DND-41 (cell line): ENCODE measurements around the gene CDC26.
A peak's percentile ranks its signal among the peaks of the same experiment; 100 is the strongest.

Source experiments
- ATAC-seq: fragments of 200-7000 bp; cut with Tn5 transposase; 3 replicates; pipeline ENCODE4 v1.9.1; 2021; ENCODE audit warnings: low read depth; ENCODE audit not compliant: insufficient read depth
- DNase-seq: peaks from one replicate; pipeline ENCODE4 v3.0.0-alpha.2; 2020
- H2AFZ ChIP-seq: 2 replicates; pipeline ENCODE4 v1.6.0; 2012; ENCODE audit warnings: low read depth, low read length
- H3K27ac ChIP-seq: 2 replicates; pipeline ENCODE4 v1.5.1; 2012; ENCODE audit warnings: low read length, inconsistent platforms
- H3K27me3 ChIP-seq: fragments of 200-600 bp; sonication (generic); 2 replicates; pipeline ENCODE4 v1.6.0; 2012; ENCODE audit warnings: low read length, mild to moderate bottlenecking, inconsistent platforms; ENCODE audit not compliant: insufficient read depth, poor library complexity
- H3K36me3 ChIP-seq: 2 replicates; pipeline ENCODE4 v1.5.1; 2012; ENCODE audit warnings: low read length, inconsistent platforms; ENCODE audit not compliant: insufficient read depth
- H3K4me1 ChIP-seq: 2 replicates; pipeline ENCODE4 v1.5.1; 2012; ENCODE audit warnings: mild to moderate bottlenecking, low read length; ENCODE audit not compliant: insufficient read depth
- H3K4me2 ChIP-seq: 2 replicates; pipeline ENCODE4 v1.6.0; 2012; ENCODE audit warnings: mild to moderate bottlenecking, moderate library complexity, low read length, inconsistent platforms; ENCODE audit not compliant: insufficient read depth
- H3K4me3 ChIP-seq, 2 experiments: fragments of 200-600 bp in 1 of 2; shearing (Covaris generic) in 1 of 2; 2 replicates each; pipeline ENCODE4 v1.5.1; 2012 to 2016; ENCODE audit warnings: inconsistent platforms in 2 of 2, low read length in 2 of 2, mild to moderate bottlenecking in 2 of 2, low read depth in 1 of 2, moderate library complexity in 1 of 2
- H3K79me2 ChIP-seq: 2 replicates; pipeline ENCODE4 v1.6.0; 2012; ENCODE audit warnings: low read length, inconsistent platforms; ENCODE audit not compliant: insufficient read depth
- H3K9ac ChIP-seq: 2 replicates; pipeline ENCODE4 v1.6.0; 2012; ENCODE audit warnings: low read depth, mild to moderate bottlenecking, inconsistent platforms, low read length, moderate library complexity
- H3K9me3 ChIP-seq: 2 replicates; pipeline ENCODE4 v1.5.1; 2012; ENCODE audit warnings: low read length, moderate library complexity, mild to moderate bottlenecking, inconsistent platforms; ENCODE audit not compliant: insufficient read depth, severe bottlenecking
- H4K20me1 ChIP-seq: 2 replicates; pipeline ENCODE4 v1.6.0; 2012; ENCODE audit warnings: low read length; ENCODE audit not compliant: insufficient read depth
- CTCF ChIP-seq: IDR thresholded peaks from 2 replicates; pipeline ENCODE4 v1.5.1; 2012; ENCODE audit warnings: borderline replicate concordance, low read length, moderate library complexity, mild to moderate bottlenecking; ENCODE audit not compliant: poor library complexity, severe bottlenecking; ENCODE audit errors: extremely low read depth
- EZH2 ChIP-seq: IDR thresholded peaks from 3 replicates; pipeline ENCODE4 v1.6.1; 2012; ENCODE audit warnings: borderline replicate concordance, low read depth, mild to moderate bottlenecking, moderate library complexity, low read length, inconsistent platforms; ENCODE audit not compliant: severe bottlenecking

The CDC26 gene

GRCh38 chr9:113220467-113221002 is 54.8 kb downstream of the CDC26 start:
- peak overlapping the region; percentile 79 for H2AFZ ChIP-seq
- peaks cover 5% of the 10 kb centered on the region; the same call in 1 of the 2 replicates for H3K36me3 ChIP-seq
- TF ChIP-seq EZH2: no peak
- no peak for TF ChIP-seq CTCF
- ATAC-seq: no peak
- H3K27me3 ChIP-seq: no peaks in the 10 kb centered on the region
- H3K9me3 ChIP-seq: no peaks in the 10 kb centered on the region
- DNase-seq: no peak
- peak overlapping the region; percentile 36 to 86 for H3K4me3 ChIP-seq
- peaks cover 44% of the 10 kb centered on the region for H3K4me1 ChIP-seq
- peak overlapping the region; percentile 85 for H3K27ac ChIP-seq
- peak overlapping the region; percentile 70 for H3K9ac ChIP-seq
- H3K79me2 ChIP-seq: peaks cover 71% of the 10 kb centered on the region
- H3K4me2 ChIP-seq: peak overlapping the region; percentile 86
- peaks cover 6% of the 10 kb centered on the region; the same call in 1 of the 2 replicates for H4K20me1 ChIP-seq

GRCh38 chr9:113219969-113220368 is 55.4 kb downstream of the CDC26 start:
- DNase-seq (no peak), ATAC-seq (no peak)
- H3K79me2 ChIP-seq: peaks cover 75% of the 10 kb centered on the region
- peaks cover 5% of the 10 kb centered on the region; the same call in 1 of the 2 replicates for H3K36me3 ChIP-seq
- no peak overlapping the region for H2AFZ ChIP-seq
- peak overlapping the region; percentile 70 for H3K9ac ChIP-seq
- H3K9me3 ChIP-seq: no peaks in the 10 kb centered on the region
- peak overlapping the region; percentile 36 to 86 for H3K4me3 ChIP-seq
- no peaks in the 10 kb centered on the region for H3K27me3 ChIP-seq
- H4K20me1 ChIP-seq: peaks cover 6% of the 10 kb centered on the region; the same call in 1 of the 2 replicates
- peaks cover 44% of the 10 kb centered on the region for H3K4me1 ChIP-seq
- no peak for TF ChIP-seq EZH2
- no peak for TF ChIP-seq CTCF
- H3K4me2 ChIP-seq: peak overlapping the region; percentile 86
- H3K27ac ChIP-seq: peak overlapping the region; percentile 52

- no peak for ATAC-seq
- TF ChIP-seq EZH2 (no peak), CTCF (no peak)
- Histone ChIP-seq H3K27ac (peak overlapping the region; percentile 52), H3K9me3 (no peaks in the 10 kb centered on the region), H3K27me3 (no peaks in the 10 kb centered on the region), H3K9ac (peak overlapping the region; percentile 70), H3K4me1 (peaks cover 44% of the 10 kb centered on the region), H2AFZ (no peak overlapping the region), H3K4me2 (peak overlapping the region; percentile 86), H4K20me1 (peaks cover 6% of the 10 kb centered on the region; the same call in 1 of the 2 replicates), H3K4me3 (peak overlapping the region in 1 of 2 experiments; percentile 86; a peak in 2 of 4 replicates), H3K36me3 (peaks cover 5% of the 10 kb centered on the region; the same call in 1 of the 2 replicates), H3K79me2 (peaks cover 81% of the 10 kb centered on the region)
- DNase-seq: no peak
Measured at GRCh38 chr9:113219186-113219936, 56.0 kb downstream of the CDC26 start.
